Measurements from ENCODE around the gene CLEC6A. TPM values are rescaled to one million over a fixed set of nuclear protein-coding genes. Genes with fewer than 3 reads are reported as not detected.
"Not testable (repeated sequence)": the region's sequence is repeated elsewhere in the genome, so short reads cannot be mapped to it uniquely, and the experiment has no call there.

CLEC6A gene
- total RNA-seq, 3 donors from 2014 or later, result not detected

GRCh38 chr12:8475508-8476203 lies 19.9 kb downstream of the CLEC6A start:
- intact Hi-C loops (cut with DNase I; ENCODE audit: low total_unique reads), result no loop called here

GRCh38 chr12:8482571-8483061 lies 26.9 kb downstream of the CLEC6A start:
- intact Hi-C loops (cut with DNase I; ENCODE audit: low total_unique reads), result no loop called here
- Histone ChIP-seq H3K4me1 (no peaks in the 10 kb centered on the region), H3K4me3 (no peak overlapping the region), H3K27me3 (no peaks in the 10 kb centered on the region), H3K36me3 (no peaks in the 10 kb centered on the region), H3K9me3 (no peaks in the 10 kb centered on the region), H3K27ac (no peak overlapping the region)
- TF ChIP-seq POLR2A (IDR thresholded peaks at IDR 0.05), result no peak
- no peak for DNase-seq (ENCODE audit: low spot score in 2 of 2)

More at GRCh38 chr12:8475508-8476203, 19.9 kb downstream of the CLEC6A start:
- no peaks in the 10 kb centered on the region for H3K4me1 ChIP-seq
- H3K27me3 ChIP-seq, result no peaks in the 10 kb centered on the region
- H3K9me3 ChIP-seq, result no peaks in the 10 kb centered on the region
- no peaks in the 10 kb centered on the region for H3K36me3 ChIP-seq
- DNase-seq (ENCODE audit: low spot score in 2 of 2), result no peak
- no peak overlapping the region for H3K27ac ChIP-seq
- no peak overlapping the region for H3K4me3 ChIP-seq
- no peak for TF ChIP-seq POLR2A (IDR thresholded peaks at IDR 0.05)
- TF ChIP-seq POLR2AphosphoS5 (IDR thresholded peaks at IDR 0.05), result no peak
- TF ChIP-seq CTCF (IDR thresholded peaks at IDR 0.05), result no peak

- Histone ChIP-seq H3K9me3 (no peaks in the 10 kb centered on the region), H3K27ac (no peak overlapping the region), H3K4me3 (no peak overlapping the region), H3K36me3 (no peaks in the 10 kb centered on the region), H3K4me1 (no peaks in the 10 kb centered on the region), H3K27me3 (no peaks in the 10 kb centered on the region)
- TF ChIP-seq POLR2A (IDR thresholded peaks at IDR 0.05) (no peak), POLR2AphosphoS5 (IDR thresholded peaks at IDR 0.05) (no peak), CTCF (IDR thresholded peaks at IDR 0.05) (no peak)
- no peak for DNase-seq (ENCODE audit: low spot score in 2 of 2)
- intact Hi-C loops (cut with DNase I; ENCODE audit: low total_unique reads), result no loop called here
Measured at GRCh38 chr12:8483079-8483478, 27.3 kb downstream of the CLEC6A start.

- Histone ChIP-seq H3K4me1 (no peaks in the 10 kb centered on the region), H3K9me3 (no peaks in the 10 kb centered on the region), H3K4me3 (no peak overlapping the region), H3K36me3 (no peaks in the 10 kb centered on the region), H3K27me3 (no peaks in the 10 kb centered on the region), H3K27ac (no peak overlapping the region)
- DNase-seq (ENCODE audit: low spot score in 2 of 2), result no peak
- intact Hi-C loops (cut with DNase I; ENCODE audit: low total_unique reads), result no loop called here
- TF ChIP-seq CTCF (IDR thresholded peaks at IDR 0.05) (no peak), POLR2AphosphoS5 (IDR thresholded peaks at IDR 0.05) (no peak), POLR2A (IDR thresholded peaks at IDR 0.05) (no peak)
Measured at GRCh38 chr12:8491646-8492530, 36.1 kb downstream of the CLEC6A start.

- intact Hi-C loops (cut with DNase I; ENCODE audit: low total_unique reads), result no loop called here
- DNase-seq (ENCODE audit: low spot score in 2 of 2), result no peak
- no peaks in the 10 kb centered on the region for H3K9me3 ChIP-seq
- H3K27me3 ChIP-seq, result no peaks in the 10 kb centered on the region
- TF ChIP-seq POLR2AphosphoS5 (IDR thresholded peaks at IDR 0.05) (no peak), POLR2A (IDR thresholded peaks at IDR 0.05) (no peak), CTCF (IDR thresholded peaks at IDR 0.05) (no peak)
- no peak overlapping the region for H3K4me3 ChIP-seq
- H3K27ac ChIP-seq, result no peak overlapping the region
- no peaks in the 10 kb centered on the region for H3K36me3 ChIP-seq
- H3K4me1 ChIP-seq, result no peaks in the 10 kb centered on the region
Measured at GRCh38 chr12:8493084-8493483, 37.3 kb downstream of the CLEC6A start.

- intact Hi-C loops (cut with DNase I; ENCODE audit: low total_unique reads); H3K4me3 ChIP-seq; H3K27me3 ChIP-seq: not testable (repeated sequence)
Measured at GRCh38 chr12:8495671-8496070, 39.9 kb downstream of the CLEC6A start.

GRCh38 chr12:8496074-8496473 lies 40.3 kb downstream of the CLEC6A start:
- DNase-seq (ENCODE audit: low spot score in 2 of 2); H3K36me3 ChIP-seq; H3K27me3 ChIP-seq; H3K4me3 ChIP-seq; H3K9me3 ChIP-seq; H3K4me1 ChIP-seq; H3K27ac ChIP-seq; intact Hi-C loops (cut with DNase I; ENCODE audit: low total_unique reads): not testable (repeated sequence)

More at GRCh38 chr12:8495671-8496070, 39.9 kb downstream of the CLEC6A start:
- not testable (repeated sequence) for H3K4me1 ChIP-seq; H3K9me3 ChIP-seq; H3K27ac ChIP-seq; DNase-seq (ENCODE audit: low spot score in 2 of 2); H3K36me3 ChIP-seq
